ENCODE measurements around the gene MYO3B. TPM values are rescaled to one million over a fixed set of nuclear protein-coding genes. Genes with fewer than 3 reads are reported as not detected.
A peak's percentile ranks its signal among the peaks of the same experiment; 100 is the strongest.

The MYO3B gene
- total RNA-seq, 3 donors from 2014 or later (not counting 1 experiment from before 2014, with no cell fraction given), result 0.68 to 0.88 (median 0.75) TPM

DNA sequence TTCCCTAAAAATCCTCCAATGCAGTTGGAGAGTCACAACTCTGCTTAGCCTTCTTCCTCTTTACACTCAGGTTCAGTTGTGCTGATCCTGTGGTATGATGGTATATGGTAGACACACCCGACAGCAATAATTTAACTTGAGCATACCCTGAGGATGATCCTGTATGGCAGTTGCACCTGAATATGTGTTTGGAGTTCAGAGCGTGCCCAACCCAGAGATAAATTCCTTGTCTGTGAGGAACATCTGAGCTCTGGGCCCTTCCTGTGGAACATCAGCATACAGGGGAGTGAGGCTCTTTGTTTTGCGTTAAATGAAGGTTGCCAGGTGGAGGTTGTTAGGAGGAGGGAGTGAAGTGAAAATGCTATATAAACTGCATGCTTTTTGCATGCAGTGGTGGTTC lies 187.7 kb downstream of the MYO3B start:
- WGBS (ENCODE audit: insufficient coverage), result 65% methylated on average over 3 of the region's 3 CpGs
- ATAC-seq, result no peak

GRCh38 chr2:170368370-170368769 lies 190.4 kb downstream of the MYO3B start:
- Histone ChIP-seq H3K27ac (ENCODE audit: low read length) (no peak overlapping the region), H3K9me3 (ENCODE audit: control insufficient read depth, insufficient read depth, low read length) (no peaks in the 10 kb centered on the region), H3K4me1 (ENCODE audit: control insufficient read depth, insufficient read depth, low read length) (no peaks in the 10 kb centered on the region), H3K27me3 (ENCODE audit: control insufficient read depth, insufficient read depth, low read length) (no peaks in the 10 kb centered on the region), H3K36me3 (ENCODE audit: control insufficient read depth, insufficient read depth, low read length) (no peaks in the 10 kb centered on the region), H3K4me3 (ENCODE audit: low read length) (no peak overlapping the region)
- no peak overlapping the region for H3K4me3 Mint-ChIP-seq
- no peak for DNase-seq
- ATAC-seq, result no peak
- TF ChIP-seq, protein P1, sequence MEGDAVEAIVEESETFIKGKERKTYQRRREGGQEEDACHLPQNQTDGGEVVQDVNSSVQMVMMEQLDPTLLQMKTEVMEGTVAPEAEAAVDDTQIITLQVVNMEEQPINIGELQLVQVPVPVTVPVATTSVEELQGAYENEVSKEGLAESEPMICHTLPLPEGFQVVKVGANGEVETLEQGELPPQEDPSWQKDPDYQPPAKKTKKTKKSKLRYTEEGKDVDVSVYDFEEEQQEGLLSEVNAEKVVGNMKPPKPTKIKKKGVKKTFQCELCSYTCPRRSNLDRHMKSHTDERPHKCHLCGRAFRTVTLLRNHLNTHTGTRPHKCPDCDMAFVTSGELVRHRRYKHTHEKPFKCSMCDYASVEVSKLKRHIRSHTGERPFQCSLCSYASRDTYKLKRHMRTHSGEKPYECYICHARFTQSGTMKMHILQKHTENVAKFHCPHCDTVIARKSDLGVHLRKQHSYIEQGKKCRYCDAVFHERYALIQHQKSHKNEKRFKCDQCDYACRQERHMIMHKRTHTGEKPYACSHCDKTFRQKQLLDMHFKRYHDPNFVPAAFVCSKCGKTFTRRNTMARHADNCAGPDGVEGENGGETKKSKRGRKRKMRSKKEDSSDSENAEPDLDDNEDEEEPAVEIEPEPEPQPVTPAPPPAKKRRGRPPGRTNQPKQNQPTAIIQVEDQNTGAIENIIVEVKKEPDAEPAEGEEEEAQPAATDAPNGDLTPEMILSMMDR (IDR thresholded peaks at IDR 0.05), result no peak
- H3K36me3 Mint-ChIP-seq, result no peaks in the 10 kb centered on the region
- H3K27me3 Mint-ChIP-seq (ENCODE audit: low read depth in 2 of 2), result peaks cover 31 to 67% of the 10 kb centered on the region in 2 donors
- WGBS (ENCODE audit: insufficient coverage), result 0% methylated on average over 1 of the region's 5 CpGs
- no peaks in the 10 kb centered on the region for H3K9me3 Mint-ChIP-seq
- no peak overlapping the region for H3K27ac Mint-ChIP-seq
- peaks cover 0 to 7% of the 10 kb centered on the region in 2 donors for H3K4me1 Mint-ChIP-seq
- intact Hi-C loops (cut with micrococcal nuclease), result no loop called here

More for the DNA sequence above, 187.7 kb downstream of the MYO3B start:
- no peak overlapping the region for H3K27ac ChIP-seq (ENCODE audit: low read length)
- H3K27me3 Mint-ChIP-seq (ENCODE audit: low read depth in 2 of 2), result peaks cover 32 to 72% of the 10 kb centered on the region in 2 donors
- H3K4me3 ChIP-seq (ENCODE audit: low read length), result no peak overlapping the region
- no peaks in the 10 kb centered on the region for H3K4me1 ChIP-seq (ENCODE audit: control insufficient read depth, insufficient read depth, low read length)
- no peaks in the 10 kb centered on the region for H3K9me3 Mint-ChIP-seq
- no peak overlapping the region for H3K27ac Mint-ChIP-seq
- TF ChIP-seq, protein P1 (IDR thresholded peaks at IDR 0.05), result no peak
- peaks cover 7 to 12% of the 10 kb centered on the region in 2 donors for H3K4me1 Mint-ChIP-seq
- no peaks in the 10 kb centered on the region for H3K36me3 ChIP-seq (ENCODE audit: control insufficient read depth, insufficient read depth, low read length)
- no peak for DNase-seq
- no peaks in the 10 kb centered on the region for H3K27me3 ChIP-seq (ENCODE audit: control insufficient read depth, insufficient read depth, low read length)
- no peaks in the 10 kb centered on the region for H3K9me3 ChIP-seq (ENCODE audit: control insufficient read depth, insufficient read depth, low read length)
- intact Hi-C loops (cut with micrococcal nuclease), result no loop called here
- H3K4me3 Mint-ChIP-seq, result no peak overlapping the region
- no peaks in the 10 kb centered on the region for H3K36me3 Mint-ChIP-seq

DNA sequence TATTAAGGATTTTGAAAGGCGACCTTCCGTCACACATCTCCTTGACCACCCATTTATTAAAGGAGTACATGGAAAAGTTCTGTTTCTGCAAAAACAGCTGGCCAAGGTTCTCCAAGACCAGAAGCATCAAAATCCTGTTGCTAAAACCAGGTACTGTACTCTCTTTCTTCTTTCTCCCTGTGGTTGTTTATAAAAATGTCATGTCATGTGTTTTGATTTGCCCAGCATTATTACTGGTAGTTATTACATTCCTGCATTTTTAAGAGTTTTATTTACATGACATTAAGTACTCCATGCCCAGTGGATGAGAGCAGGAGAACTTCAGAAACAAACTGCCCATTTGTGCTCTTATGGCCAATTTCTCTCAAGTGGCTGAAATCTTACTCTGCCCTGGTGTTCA lies 191.3 kb downstream of the MYO3B start:
- WGBS (ENCODE audit: insufficient coverage), result no CpG with 5 or more reads among the region's 2 CpGs
- intact Hi-C loops (cut with micrococcal nuclease), result no loop called here
- DNase-seq (no peak), ATAC-seq (no peak)
- Histone ChIP-seq H3K36me3 (ENCODE audit: control insufficient read depth, insufficient read depth, low read length) (no peaks in the 10 kb centered on the region), H3K4me3 (ENCODE audit: low read length) (no peak overlapping the region), H3K27ac (ENCODE audit: low read length) (no peak overlapping the region), H3K27me3 (ENCODE audit: control insufficient read depth, insufficient read depth, low read length) (no peaks in the 10 kb centered on the region), H3K9me3 (ENCODE audit: control insufficient read depth, insufficient read depth, low read length) (no peaks in the 10 kb centered on the region), H3K4me1 (ENCODE audit: control insufficient read depth, insufficient read depth, low read length) (no peaks in the 10 kb centered on the region)
- H3K9me3 Mint-ChIP-seq, result no peaks in the 10 kb centered on the region
- H3K27ac Mint-ChIP-seq, result no peak overlapping the region
- H3K4me1 Mint-ChIP-seq, result peaks cover 0 to 7% of the 10 kb centered on the region in 2 donors
- H3K36me3 Mint-ChIP-seq, result no peaks in the 10 kb centered on the region
- H3K27me3 Mint-ChIP-seq (ENCODE audit: low read depth in 2 of 2), result peaks cover 35 to 61% of the 10 kb centered on the region in 2 donors
- TF ChIP-seq, protein P1 (IDR thresholded peaks at IDR 0.05), result no peak
- no peak overlapping the region for H3K4me3 Mint-ChIP-seq

DNA sequence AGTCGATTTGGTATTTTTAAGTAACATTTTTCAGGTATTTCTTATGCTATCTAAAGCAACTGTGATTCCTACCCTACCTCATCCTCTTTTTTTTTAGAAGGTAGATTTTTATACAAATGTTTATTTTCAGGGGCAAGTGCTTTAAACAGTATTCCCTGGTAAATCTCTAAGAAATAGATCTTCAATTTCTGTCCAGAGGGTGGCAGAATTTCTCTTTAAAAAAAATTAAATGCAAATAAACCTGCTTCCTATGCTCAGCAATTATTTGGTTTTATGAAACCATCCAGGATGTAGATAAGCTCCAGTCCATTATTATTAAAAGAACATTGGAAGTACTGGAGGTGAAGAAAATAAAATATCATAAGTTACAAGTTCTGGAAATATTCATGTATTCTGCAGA lies 191.9 kb downstream of the MYO3B start:
- DNase-seq (peak in 1 of 2 donors; percentile 27), ATAC-seq (no peak)
- H3K27ac Mint-ChIP-seq, result no peak overlapping the region
- no CpG with 5 or more reads among the region's 1 CpG for WGBS (ENCODE audit: insufficient coverage)
- H3K9me3 Mint-ChIP-seq, result no peaks in the 10 kb centered on the region
- Histone ChIP-seq H3K9me3 (ENCODE audit: control insufficient read depth, insufficient read depth, low read length) (no peaks in the 10 kb centered on the region), H3K4me3 (ENCODE audit: low read length) (no peak overlapping the region), H3K27ac (ENCODE audit: low read length) (no peak overlapping the region), H3K27me3 (ENCODE audit: control insufficient read depth, insufficient read depth, low read length) (no peaks in the 10 kb centered on the region), H3K36me3 (ENCODE audit: control insufficient read depth, insufficient read depth, low read length) (no peaks in the 10 kb centered on the region), H3K4me1 (ENCODE audit: control insufficient read depth, insufficient read depth, low read length) (no peaks in the 10 kb centered on the region)
- H3K4me3 Mint-ChIP-seq, result no peak overlapping the region
- peaks cover 35 to 60% of the 10 kb centered on the region in 2 donors for H3K27me3 Mint-ChIP-seq (ENCODE audit: low read depth in 2 of 2)
- intact Hi-C loops (cut with micrococcal nuclease), result no loop called here
- TF ChIP-seq, protein P1 (IDR thresholded peaks at IDR 0.05), result no peak
- peaks cover 0 to 7% of the 10 kb centered on the region in 2 donors for H3K4me1 Mint-ChIP-seq
- H3K36me3 Mint-ChIP-seq, result no peaks in the 10 kb centered on the region
